Measurements from ENCODE around the gene EHD4.

- TF ChIP-seq CTCF (IDR thresholded peaks at IDR 0.05; ENCODE audit: extremely low read depth in 1 of 2, insufficient read depth in 1 of 2, low read depth in 1 of 2, low read length in 2 of 2) (no peak), POLR2A (IDR thresholded peaks at IDR 0.05; ENCODE audit: low read depth, low read length) (no peak)
Measured at GRCh38 chr15:41868321-41868720, 104.0 kb downstream of the EHD4 start.
